GM12873 (cell line): ENCODE measurements around the gene IPO9.

Experiments used
- TF ChIP-seq, protein P1 (sequence below): IDR thresholded peaks from 2 replicates; pipeline ENCODE4 v1.5.1; 2012; ENCODE audit warnings: low read depth, mild to moderate bottlenecking, moderate library complexity, low read length, control low read depth; ENCODE audit not compliant: insufficient read depth; ENCODE audit errors: missing control alignments

The IPO9 gene

DNA sequence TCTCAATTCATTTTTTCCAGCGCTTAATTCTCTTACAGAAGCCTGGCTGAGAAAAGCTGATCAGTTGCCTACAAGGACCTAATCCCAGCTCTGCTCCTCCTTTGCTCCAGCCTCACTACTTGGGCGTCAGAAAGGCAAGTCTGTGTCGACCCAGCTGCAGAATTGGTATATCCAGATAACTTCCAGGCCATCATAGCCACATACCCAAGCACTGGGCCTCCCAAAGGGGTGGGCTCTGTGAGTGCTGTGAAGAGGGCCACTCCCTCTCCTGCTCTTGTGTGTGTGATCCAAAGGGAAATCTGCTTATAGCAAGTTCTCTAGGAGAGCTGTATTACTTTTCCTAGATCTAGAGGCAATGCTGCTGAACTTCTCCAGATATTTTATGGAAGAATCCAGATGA, 99.3 kb downstream of the IPO9 start:
- TF ChIP-seq, protein P1, sequence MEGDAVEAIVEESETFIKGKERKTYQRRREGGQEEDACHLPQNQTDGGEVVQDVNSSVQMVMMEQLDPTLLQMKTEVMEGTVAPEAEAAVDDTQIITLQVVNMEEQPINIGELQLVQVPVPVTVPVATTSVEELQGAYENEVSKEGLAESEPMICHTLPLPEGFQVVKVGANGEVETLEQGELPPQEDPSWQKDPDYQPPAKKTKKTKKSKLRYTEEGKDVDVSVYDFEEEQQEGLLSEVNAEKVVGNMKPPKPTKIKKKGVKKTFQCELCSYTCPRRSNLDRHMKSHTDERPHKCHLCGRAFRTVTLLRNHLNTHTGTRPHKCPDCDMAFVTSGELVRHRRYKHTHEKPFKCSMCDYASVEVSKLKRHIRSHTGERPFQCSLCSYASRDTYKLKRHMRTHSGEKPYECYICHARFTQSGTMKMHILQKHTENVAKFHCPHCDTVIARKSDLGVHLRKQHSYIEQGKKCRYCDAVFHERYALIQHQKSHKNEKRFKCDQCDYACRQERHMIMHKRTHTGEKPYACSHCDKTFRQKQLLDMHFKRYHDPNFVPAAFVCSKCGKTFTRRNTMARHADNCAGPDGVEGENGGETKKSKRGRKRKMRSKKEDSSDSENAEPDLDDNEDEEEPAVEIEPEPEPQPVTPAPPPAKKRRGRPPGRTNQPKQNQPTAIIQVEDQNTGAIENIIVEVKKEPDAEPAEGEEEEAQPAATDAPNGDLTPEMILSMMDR = no peak

DNA sequence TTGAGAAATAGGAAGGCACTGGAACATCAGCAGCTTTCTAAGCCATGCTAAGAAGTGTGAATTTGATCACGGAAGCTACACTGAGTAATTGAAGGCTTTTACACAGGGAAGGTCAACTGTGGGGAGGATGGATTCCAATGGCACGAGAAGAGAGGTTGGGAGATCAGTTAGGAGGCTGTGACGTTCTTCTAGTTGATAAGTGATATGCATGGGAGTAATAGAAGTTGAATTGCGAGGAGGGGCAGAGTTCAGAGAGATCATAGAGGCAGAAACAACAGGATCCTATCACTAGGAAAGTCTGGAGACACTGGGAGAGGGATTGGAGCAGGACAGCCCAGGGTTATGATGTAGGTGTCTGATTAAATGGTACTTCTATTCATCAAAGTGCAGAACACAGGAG, 101.2 kb downstream of the IPO9 start:
- TF ChIP-seq, protein P1 = no peak

DNA sequence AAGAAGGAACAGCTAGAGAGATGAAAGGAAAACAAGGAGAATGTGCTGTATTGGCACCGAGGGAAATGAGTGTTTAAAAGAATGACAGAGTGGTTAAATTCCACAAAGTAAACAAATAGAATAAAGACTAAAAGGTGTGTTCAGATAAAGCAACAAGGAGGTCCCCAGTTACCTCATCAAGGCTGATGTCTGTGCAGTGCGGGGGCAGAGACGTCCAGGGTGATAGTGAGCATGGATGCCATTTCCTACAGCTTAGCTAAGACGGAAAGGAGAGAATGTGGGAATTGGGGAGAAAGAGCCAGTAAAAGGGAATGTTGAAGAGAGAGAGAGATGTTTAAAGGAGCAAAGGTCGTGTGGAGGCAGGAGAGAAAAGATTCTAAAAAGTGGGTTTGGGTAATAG, 101.8 kb downstream of the IPO9 start:
- TF ChIP-seq, protein P1 = no peak
